GM18499 (cell line): ENCODE measurements around the gene ARHGEF37.

ENCODE experiments used
- ATAC-seq: cut with Tn5 transposase; IDR thresholded peaks from one replicate; pipeline ENCODE4 v1.9.1; 2021; ENCODE audit warnings: moderate number of reproducible peaks; ENCODE audit not compliant: insufficient read depth, unreplicated experiment

ARHGEF37 gene

GRCh38 chr5:149599375-149599774 lies 18.1 kb downstream of the ARHGEF37 start:
- ATAC-seq: no peak

- ATAC-seq: no peak
Measured at GRCh38 chr5:149600932-149601331, 19.6 kb downstream of the ARHGEF37 start.

- ATAC-seq: no peak
Measured at GRCh38 chr5:149603210-149603609, 21.9 kb downstream of the ARHGEF37 start.

DNA sequence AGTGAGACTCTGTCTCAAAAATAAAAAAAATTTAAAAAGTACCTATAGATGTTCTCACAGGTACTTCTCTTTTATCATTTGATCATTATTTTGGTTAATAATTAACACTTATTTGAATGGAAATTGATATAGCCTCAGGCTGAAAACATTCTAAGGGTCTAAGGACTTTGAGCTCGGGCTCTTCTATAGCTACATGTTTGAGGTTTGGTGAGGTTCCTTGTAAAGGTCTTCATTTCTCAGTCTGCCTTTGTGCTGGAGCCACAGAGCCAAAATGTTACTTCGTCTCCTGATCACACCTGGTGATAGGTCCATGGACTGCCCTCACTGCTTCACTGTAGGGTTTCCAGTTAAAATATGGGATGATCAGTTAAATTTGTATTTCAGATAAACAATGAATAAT lies 22.6 kb downstream of the ARHGEF37 start:
- ATAC-seq: no peak

DNA sequence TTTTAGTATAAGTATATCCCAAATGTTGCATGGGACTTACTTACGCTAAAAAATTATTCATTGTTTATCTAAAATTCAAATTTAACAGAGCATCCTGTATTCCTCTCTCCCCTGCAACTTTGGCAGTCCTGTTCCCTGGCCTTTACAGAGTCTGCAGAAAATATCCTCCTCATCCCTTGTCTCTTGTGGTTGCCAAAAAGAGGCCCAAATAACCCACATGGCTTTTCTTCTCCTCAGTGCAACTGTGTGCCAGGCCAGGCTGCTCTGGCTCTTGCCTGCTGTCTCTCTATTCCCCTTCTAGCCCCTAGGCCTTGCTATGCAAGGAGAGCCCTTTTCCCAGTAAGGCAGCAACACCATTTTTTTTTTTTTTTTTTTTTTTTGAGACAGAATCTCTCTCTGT lies 23.0 kb downstream of the ARHGEF37 start:
- ATAC-seq: no peak

DNA sequence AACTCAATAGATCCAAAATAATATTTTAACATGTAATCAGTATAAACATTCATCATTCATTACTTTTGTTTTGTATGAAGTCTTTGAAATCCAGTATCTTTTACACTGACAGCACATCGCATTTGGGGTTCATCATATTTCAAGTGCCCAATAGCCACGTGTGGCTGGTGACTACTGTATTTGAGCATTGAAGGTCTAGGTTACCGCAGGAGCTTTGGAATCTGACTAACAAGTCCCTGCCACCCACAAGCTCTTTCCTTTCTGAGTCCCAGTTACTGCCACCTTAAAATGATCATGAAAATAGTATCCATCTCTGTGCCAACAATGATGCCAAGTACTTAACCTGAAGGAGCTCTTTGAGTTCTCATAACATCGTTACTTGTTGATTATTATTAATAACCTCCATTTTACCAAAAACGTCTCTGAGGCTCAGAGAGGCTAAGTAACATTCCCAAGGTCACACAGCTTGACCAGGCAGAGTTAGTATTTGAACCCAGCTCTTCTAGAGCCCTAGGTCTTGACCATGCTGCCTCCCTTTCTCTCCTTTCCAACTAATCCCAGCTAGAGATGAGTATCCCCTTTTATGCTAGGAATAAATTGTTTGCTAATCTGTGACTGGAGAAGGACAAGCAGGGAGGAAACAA lies 24.2 kb downstream of the ARHGEF37 start:
- ATAC-seq: no peak

DNA sequence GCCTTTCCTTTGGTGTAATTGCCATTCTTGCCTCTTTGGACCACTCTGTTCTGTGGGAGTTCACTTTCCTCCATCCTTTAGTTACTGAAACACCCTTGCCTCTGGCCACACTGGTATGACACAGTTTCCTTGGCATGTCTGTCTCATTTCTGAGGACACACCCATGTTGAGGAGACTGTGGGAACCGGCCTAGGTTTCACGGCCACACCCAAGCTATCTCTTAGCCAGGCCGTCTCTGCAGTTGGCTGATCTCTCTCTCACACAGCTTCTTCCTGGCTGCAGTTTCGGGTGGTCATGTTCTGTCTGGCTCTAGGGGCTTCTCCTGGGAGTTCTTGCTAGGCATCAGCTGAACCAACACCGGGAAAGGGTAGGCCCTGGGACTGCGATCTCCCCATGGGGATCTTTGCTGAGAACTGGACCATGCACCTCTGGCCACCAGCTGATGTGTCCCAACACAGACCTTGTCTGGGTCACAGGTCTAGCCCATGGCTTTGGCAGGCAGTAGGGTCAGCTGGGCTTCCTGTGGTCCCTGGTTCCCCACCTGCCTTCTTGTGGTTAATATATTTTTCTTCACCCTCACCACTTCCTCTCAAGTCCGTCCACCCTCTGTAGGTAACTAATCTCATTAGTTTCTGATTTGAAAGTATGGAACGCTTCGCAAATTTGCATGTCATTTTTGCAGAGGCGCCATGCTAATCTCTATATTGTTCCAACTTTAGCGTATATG lies 24.9 kb downstream of the ARHGEF37 start:
- peak; percentile 74 for ATAC-seq

- no peak for ATAC-seq
Measured at GRCh38 chr5:149608936-149609545, 27.7 kb downstream of the ARHGEF37 start.

DNA sequence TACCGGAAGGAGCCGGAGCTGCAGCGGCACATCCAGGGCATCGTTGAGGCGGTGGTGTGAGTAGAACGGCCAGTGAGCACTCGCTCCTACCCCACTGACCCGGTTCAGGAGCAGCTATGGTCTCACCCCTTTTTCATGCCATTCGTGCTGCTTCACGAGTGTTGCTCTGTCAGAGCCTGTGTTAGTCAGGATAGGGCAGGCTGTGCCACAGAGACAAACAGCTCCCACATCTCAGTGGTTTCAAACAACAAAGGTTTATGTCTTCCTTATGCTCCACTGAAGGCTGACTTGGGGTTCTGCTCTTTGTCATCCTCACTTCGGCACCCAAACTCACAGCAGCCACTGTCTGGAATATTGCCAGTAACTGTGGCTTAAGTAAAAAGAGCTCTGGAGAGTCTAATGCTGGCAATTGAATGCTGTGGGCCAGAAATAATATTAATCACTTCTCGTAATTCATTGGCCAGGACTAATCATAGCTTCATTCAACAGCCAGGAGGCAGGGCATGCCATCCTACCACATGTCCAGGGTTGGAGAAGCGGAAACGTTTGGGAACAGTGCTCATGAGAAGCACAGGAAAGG lies 28.4 kb downstream of the ARHGEF37 start:
- ATAC-seq: no peak

GRCh38 chr5:149610589-149611255 lies 29.4 kb downstream of the ARHGEF37 start:
- ATAC-seq: no peak

DNA sequence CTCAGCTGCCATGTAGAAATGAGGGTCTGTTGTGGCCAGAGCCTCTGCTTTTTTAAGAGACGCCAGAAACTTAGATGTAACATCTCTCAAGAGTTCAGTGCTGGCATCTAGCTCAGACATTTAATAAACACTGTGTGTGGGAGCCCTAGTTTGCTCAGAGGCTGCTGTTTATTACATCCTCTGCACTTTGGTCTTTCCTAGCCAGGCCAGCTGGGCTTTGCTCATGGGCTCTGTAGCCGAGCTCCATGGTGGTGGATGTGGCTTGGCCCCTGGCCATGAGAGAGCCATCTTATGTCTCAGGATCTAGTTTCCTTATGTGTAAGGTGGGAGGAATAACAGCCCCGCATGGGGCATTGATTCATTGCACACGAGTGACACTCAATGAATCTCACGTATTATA lies 30.0 kb downstream of the ARHGEF37 start:
- ATAC-seq: no peak

- ATAC-seq: no peak
Measured at GRCh38 chr5:149614034-149614907, 33.0 kb downstream of the ARHGEF37 start.

- ATAC-seq: no peak
Measured at GRCh38 chr5:149615976-149616375, 34.7 kb downstream of the ARHGEF37 start.

DNA sequence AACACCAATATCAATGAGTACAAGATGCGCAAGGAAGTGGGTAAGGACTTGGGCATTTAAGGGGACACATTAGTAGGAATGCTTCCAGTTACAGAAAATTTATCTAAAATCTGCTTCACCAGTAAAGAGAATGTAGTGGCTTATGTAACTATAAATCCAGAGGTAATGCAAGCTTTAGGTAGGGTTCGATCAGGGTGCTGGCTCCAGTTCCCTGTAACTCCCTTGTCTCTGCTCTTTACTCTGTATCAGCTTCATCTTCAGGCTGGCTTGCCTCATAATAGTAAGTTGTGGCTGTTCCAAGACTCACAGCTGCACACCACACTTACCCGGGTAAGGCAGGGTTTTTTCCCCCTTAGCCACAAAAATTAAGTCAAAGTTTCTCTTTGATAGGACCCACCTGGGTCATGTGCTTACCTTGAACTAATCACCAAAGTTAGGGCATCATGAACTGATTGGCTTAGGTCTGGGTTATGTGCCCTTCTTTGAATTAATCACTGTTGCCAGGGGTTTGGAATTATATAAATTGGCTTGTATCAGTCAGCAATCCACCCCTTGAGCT lies 35.5 kb downstream of the ARHGEF37 start:
- no peak for ATAC-seq

- ATAC-seq: no peak
Measured at GRCh38 chr5:149617760-149618306, 36.5 kb downstream of the ARHGEF37 start.

DNA sequence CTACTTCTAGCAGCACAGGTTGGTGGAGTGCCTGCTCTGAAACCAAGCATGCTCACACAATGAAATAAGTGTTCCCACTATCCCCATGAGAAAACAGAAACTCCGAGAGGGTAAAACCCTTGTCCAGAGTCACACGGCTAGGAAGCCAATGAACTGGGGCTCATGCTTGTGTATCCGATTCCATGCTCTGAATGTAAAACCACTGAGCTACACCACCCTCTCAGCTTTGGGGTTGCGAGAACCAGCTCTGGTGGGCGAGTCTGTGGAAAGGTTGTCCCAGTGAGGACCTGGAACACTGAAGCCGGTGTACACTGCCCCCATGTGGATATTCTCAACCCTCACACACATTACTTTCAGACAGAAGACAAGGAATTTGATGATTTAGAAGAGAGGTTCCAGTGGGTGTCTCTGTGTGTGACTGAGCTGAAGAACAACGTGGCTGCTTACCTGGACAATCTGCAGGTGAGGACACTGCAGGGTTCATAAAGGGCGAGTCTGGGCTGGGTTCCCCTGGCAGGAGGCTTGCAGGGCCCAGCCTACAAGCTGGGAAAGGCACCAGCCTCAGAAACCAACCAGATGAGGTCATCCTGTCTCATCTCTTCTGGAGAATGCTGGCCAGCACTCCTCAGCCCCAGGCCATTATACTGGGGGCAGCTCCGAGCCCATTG lies 37.4 kb downstream of the ARHGEF37 start:
- no peak for ATAC-seq

DNA sequence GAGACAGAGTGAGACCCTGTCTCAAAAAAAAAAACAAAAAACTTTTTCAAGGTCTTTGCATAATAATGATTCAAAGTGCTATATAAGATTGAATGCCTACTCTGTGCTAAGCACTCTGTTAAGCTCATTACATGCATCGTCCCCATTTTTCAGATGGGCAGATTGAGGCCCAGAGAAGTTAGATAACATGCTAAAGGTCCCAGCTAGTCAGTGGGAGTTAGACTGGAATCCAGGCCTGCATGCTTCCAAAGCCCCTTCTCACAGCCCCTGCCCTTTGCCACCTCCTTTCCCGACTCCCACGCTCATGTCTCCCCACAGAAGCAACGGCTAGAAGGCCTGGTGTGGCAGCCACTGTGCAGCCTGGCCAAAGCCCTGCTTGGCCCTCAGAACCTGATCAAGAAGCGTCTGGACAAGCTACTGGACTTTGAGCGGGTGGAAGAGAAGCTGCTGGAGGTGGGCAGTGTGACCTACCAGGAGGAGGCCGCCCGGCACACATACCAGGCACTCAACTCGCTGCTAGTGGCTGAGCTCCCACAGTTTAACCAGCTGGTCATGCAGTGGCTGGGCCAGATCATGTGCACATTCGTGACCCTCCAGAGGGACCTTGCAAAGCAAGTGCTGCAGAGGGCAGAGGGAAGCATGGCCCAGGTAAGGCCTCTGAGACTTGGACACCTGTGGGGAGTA lies 40.3 kb downstream of the ARHGEF37 start:
- no peak for ATAC-seq

DNA sequence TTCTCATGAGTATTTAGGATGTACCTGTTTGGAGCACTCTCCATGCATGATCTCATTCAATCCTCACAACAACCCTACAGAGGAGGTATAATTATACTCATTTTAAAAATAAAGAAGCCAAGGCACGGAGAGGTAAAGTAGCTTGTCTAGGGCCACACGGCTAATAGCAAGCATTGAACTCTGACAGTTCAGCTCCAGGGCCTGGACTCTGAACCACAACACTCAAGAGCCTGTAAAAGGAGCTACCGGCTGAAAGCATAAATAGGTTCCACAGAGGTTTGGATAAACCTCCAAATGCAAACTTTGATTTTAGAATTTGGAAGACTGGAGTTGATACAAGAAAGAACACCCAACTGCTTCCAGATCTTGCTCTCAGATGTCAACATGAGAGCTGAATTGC lies 41.2 kb downstream of the ARHGEF37 start:
- no peak for ATAC-seq
